22Rv1 (cell line): ENCODE data around the gene ALS2.

Experiments used
- H3K27ac ChIP-seq: fragments of 450-650 bp; 2 replicates; pipeline ENCODE4 v1.5.1; 2017
- CTCF ChIP-seq: fragments of 450-650 bp; IDR thresholded peaks from 2 replicates; pipeline ENCODE4 v1.5.1; 2017; ENCODE audit warnings: mild to moderate bottlenecking
- ZFX ChIP-seq: fragments of 450-650 bp; IDR thresholded peaks from 2 replicates; pipeline ENCODE4 v1.6.1; 2017; ENCODE audit warnings: antibody characterized with exemption, borderline replicate concordance

The ALS2 gene

DNA sequence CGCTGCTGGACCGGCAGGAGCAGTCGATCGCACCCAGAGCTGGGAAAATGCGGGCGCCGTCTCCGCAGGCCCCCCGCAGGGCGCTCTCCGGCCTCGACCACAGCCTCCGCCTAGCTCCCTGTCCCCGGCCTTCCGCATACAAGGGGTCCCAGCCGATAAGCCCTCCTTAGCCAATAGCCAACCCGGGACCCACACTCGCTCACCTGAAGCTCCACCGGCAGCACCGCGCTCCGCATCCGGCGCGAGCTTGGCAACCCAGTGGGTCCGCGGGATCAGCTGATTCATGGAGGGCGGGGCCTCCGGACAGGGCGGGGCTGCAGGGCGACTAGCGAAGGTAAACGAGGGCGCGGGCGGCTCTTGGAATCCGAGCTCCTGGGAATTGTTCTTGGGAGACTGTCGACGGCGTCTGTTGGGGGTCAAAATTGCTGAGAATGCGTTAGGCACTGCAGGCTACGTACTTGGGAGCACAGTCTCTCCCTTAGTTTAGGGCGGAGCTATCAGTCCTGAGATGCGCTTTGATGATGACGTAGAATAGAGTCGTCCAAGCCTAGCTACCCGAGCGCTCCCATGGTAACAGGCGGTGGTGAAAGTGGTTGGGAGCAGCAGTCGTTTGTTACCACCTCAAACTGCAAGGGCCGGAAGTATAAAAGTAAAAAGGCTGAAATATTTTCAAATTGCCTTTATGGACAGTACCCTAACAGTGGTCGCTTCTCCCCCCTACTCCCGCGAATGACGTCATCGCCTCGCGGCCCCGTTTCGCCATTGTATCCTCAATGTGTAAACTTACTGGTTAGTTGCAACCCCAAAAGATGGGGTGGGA is at the start of gene ALS2:
ALS2 (minus strand) TSS at position 260 of the 820 bp plus-strand sequence. CDS start 12,048 bp downstream, outside the sequence.
- TF ChIP-seq CTCF (no peak), ZFX (no peak)
- H3K27ac ChIP-seq = peak within 1 kb of the TSS; percentile 72

DNA sequence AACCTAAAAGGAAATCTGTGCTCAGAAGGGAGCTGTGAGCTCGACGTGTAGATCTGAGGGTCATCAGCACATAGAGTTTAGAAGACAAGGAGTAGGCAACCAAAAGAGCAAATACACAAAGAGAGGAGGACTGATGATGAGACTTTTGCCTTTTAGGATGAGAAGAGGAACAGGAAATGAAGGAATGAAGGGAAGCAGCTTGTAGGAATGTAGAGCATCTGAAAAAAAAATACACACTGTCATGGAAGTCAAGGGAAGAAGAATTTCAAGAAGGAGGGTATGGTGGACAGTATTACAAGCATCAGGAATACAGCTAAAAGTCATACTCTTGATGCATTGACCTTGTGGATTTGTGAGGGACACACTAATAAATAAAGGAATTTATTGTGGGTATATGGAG is 47.5 kb upstream of the ALS2 start:
- no peak overlapping the region for H3K27ac ChIP-seq
- no peak for TF ChIP-seq ZFX
- TF ChIP-seq CTCF = no peak

DNA sequence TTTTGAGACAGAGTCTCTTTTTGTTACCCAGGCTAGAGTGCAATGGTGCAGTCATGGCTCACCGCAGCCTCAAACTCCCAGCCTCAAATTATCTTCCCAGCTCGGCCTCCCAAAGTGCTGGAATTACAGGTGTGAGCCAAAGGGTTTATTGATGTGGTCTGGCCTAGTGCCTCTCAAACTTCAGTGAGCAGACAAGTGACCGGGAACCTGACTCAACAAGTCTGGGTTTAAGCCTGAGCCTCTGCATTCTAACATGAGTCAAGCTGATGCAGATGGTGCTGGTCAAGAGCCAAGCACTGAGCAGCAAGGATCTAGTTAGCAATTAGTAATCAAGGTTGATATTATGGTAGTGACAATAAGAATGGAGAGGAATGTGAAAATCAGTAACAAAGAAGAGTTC is 46.9 kb upstream of the ALS2 start:
- H3K27ac ChIP-seq = no peak overlapping the region
- TF ChIP-seq ZFX (no peak), CTCF (no peak)

DNA sequence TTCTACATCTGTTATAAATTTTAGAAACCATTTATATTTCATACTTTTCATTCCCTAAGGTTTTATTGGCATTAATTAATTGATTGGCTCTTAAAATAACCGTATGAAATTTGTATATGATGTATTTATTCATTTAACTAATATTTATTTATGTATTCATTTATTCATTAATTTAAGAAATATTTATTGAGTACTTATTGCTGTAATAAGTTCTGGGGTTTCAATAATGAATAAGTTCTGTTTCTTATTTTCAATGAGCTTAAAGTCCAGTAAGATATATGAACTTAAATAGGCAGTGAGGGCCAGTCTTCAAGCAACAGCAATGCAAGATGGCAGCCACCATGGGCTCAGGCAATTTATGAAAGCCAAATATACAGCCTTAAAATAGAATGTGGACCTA is 43.5 kb upstream of the ALS2 start:
- TF ChIP-seq CTCF = no peak
- no peak for TF ChIP-seq ZFX
- H3K27ac ChIP-seq = no peak overlapping the region

DNA sequence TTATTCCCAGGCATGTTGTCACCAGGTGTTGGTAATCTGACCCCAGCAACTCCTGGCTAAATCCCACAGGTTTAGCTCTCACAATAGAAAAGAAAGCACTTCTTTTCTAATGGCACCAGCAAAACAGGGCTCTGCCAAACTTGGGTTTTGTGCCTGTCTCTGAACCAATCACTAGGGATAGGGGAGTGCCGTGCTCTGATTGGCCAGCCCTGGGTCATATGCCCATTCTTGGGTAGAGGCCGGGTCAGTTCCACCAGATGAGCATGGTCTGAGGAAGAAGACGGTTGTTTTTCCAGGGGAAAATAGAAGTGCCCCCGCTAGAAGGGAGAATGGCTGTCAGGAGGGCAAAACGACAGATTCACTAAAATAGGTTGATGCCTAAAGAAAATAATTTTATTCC is 40.3 kb upstream of the ALS2 start:
- no peak for TF ChIP-seq CTCF
- TF ChIP-seq ZFX = no peak
- H3K27ac ChIP-seq = no peak overlapping the region

- no peak overlapping the region for H3K27ac ChIP-seq
- TF ChIP-seq ZFX (no peak), CTCF (no peak)
Observed at GRCh38 chr2:201820383-201821007, 39.8 kb upstream of the ALS2 start.
